OCI-LY1 (cell line): Measurements from ENCODE around the gene NAAA.
A peak's percentile ranks its signal among the peaks of the same experiment; 100 is the strongest.

Experiments used
- EZH2 ChIP-seq: fragments of 200-600 bp; sonication (generic), shearing (Covaris generic); IDR thresholded peaks from 2 replicates; pipeline ENCODE4 v1.8.0; 2017; ENCODE audit warnings: borderline replicate concordance, mixed run types, mild to moderate bottlenecking, antibody characterized with exemption, low read length, moderate library complexity, mixed read lengths
- TF ChIP-seq, protein P1 (sequence below): fragments of 200-600 bp; sonication (generic), shearing (Covaris generic); IDR thresholded peaks from 2 replicates; pipeline ENCODE4 v1.5.1; 2017; ENCODE audit warnings: mild to moderate bottlenecking, antibody characterized with exemption, low read length, moderate library complexity, mixed read lengths

DNA sequence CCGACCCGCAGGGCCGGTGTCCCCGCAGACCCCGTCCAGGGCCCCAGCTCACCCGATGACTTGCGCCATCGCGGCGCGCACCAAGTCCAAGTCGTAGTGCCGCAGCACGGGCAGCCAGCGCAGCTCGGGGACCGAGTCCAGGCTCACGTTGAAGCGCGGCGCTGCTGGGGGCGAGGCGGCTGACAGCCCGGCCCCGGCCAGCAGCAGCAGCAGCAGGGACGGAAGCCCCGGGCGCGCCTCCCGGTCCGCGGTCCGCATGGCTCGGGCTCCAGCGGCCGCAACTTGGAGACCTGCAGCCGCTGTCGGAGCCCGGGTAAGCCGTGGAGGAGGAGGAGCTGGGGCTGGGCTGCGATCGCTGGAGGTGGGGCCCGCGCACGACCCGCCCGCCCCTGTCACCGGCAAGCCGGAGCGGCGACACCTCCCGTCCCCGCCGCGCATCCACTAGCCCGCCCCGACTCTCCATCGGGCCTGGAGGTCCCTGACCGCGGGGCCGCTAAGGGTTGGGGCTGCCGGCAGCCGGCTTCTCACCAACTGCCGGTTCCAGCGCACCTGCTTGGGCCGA lies at the start of gene NAAA:
- TF ChIP-seq EZH2 = no peak
- TF ChIP-seq, protein P1, sequence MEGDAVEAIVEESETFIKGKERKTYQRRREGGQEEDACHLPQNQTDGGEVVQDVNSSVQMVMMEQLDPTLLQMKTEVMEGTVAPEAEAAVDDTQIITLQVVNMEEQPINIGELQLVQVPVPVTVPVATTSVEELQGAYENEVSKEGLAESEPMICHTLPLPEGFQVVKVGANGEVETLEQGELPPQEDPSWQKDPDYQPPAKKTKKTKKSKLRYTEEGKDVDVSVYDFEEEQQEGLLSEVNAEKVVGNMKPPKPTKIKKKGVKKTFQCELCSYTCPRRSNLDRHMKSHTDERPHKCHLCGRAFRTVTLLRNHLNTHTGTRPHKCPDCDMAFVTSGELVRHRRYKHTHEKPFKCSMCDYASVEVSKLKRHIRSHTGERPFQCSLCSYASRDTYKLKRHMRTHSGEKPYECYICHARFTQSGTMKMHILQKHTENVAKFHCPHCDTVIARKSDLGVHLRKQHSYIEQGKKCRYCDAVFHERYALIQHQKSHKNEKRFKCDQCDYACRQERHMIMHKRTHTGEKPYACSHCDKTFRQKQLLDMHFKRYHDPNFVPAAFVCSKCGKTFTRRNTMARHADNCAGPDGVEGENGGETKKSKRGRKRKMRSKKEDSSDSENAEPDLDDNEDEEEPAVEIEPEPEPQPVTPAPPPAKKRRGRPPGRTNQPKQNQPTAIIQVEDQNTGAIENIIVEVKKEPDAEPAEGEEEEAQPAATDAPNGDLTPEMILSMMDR = peak; percentile 30; the same call in 1 of the 2 replicates
